ENCODE results near the gene SENP5. TPM values are rescaled to one million over a fixed set of nuclear protein-coding genes. Genes with fewer than 3 reads are reported as not detected.
A peak's percentile ranks its signal among the peaks of the same experiment; 100 is the strongest.

The SENP5 gene
- total and polyA plus RNA-seq, 5 experiments from 2014 or later, result 5.4 to 43.2 (median 8.2) TPM

DNA sequence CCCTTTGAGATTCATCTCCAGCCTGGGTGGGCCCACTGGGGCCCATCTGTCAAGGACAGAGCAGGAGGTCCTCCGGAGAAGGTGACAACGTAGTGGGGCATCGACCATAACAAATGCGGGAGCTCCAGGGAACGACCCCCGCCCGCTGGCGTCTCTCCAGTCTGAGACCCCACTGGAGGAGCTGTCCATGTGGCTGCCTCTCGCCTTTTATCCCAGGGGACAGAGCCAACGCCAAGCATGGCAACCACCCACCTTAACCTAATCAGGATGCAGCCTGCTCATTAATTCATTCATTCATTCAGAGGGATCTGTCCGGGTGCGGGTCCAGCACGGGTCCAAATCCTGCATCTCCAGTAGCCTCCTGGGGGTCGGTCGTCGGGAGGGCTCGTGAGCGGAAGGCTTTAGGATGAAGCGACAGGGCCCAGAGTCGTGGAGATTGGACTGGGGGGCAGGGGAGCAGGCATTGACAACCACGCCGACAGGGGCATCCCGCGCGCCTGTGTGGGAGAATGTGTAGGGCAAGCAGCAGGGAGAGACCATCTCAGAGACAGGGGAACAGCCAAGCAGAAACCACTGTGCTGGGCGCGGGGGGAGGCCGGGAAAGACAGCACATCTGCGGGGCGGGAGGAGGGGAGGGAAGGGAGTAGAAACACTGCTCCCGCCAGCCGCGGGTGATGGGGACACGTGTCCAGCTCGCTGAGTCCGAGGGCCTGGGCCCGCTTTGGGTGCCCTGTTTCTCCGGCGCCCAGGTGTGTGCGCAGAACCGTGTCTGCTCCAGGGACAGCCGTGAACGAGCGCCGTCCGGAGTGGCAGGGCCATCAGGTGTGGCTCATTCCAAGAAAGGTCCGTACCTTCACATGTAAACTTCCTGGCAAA lies 99.0 kb downstream of the SENP5 start:
- Mint-ChIP-seq H3K36me3 (no peaks in the 10 kb centered on the region), H3K9me3 (no peaks in the 10 kb centered on the region), H3K27me3 (peaks cover 0 to 19% (median 10%) of the 10 kb centered on the region in 5 donors), H3K27ac (peak overlapping the region in 1 of 10 donors; percentile 24), H3K4me1 (peaks cover 3 to 12% (median 6%) of the 10 kb centered on the region in 4 donors), H3K4me3 (peak overlapping the region in 6 of 10 donors; percentile 4 to 76 (median 52))
- POLR2A ChIA-PET, result no interaction called here
- ATAC-seq, result no peak
- no peak for DNase-seq

DNA sequence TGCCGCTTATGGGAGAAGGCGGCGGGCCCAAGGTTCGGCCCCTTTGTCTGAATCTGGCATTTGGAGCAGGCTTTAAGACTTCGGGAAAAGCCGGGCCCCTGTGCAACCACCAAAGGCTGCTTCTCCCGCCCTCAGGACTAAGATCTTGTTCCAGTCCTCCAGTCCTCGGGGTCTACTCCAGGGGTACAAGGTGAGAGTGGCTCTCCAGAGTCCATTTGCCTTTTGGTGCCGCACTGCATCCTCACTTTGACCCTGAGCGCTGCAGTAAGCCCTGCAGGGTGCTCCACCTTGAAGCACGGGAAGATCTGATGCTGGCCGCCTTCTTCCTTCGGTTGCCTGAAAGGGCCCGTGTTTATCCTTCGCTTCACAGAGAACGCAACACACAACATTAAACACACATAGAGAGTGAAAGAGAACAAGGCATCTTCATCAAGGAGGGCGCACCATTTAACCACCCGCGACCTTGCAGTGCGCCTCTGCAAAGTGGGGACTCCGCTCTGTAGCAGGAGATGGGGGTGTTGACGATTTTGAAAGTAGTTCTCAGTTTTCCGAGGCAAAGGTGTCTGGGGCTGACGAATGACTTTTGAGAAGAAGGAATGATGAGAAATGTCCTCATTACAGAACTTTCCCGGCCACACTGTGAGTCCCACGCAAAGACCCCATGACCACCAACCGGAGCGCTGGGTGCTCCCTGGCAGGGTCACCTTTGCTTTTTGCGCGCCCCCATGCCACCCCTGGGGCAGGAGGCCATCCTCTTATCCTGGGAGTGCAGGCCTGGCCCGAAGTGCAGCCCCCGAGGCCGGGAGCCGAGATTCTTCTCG lies 99.9 kb downstream of the SENP5 start:
- no peak for DNase-seq
- Mint-ChIP-seq H3K27ac (peak overlapping the region in 2 of 10 donors; percentile 11 to 30), H3K36me3 (no peaks in the 10 kb centered on the region), H3K9me3 (no peaks in the 10 kb centered on the region), H3K4me1 (peaks cover 3 to 12% (median 6%) of the 10 kb centered on the region in 4 donors), H3K27me3 (peaks cover 0 to 19% (median 10%) of the 10 kb centered on the region in 5 donors), H3K4me3 (peak overlapping the region; percentile 42 to 78 (median 72))
- ATAC-seq, result no peak
- POLR2A ChIA-PET, result interaction anchor here (1.5 to 3.7 kb wide), 2 partner anchors 8 to 26 kb away, joined by 6 to 14 read pairs; partner anchors contain the start of gene NCBP2

DNA sequence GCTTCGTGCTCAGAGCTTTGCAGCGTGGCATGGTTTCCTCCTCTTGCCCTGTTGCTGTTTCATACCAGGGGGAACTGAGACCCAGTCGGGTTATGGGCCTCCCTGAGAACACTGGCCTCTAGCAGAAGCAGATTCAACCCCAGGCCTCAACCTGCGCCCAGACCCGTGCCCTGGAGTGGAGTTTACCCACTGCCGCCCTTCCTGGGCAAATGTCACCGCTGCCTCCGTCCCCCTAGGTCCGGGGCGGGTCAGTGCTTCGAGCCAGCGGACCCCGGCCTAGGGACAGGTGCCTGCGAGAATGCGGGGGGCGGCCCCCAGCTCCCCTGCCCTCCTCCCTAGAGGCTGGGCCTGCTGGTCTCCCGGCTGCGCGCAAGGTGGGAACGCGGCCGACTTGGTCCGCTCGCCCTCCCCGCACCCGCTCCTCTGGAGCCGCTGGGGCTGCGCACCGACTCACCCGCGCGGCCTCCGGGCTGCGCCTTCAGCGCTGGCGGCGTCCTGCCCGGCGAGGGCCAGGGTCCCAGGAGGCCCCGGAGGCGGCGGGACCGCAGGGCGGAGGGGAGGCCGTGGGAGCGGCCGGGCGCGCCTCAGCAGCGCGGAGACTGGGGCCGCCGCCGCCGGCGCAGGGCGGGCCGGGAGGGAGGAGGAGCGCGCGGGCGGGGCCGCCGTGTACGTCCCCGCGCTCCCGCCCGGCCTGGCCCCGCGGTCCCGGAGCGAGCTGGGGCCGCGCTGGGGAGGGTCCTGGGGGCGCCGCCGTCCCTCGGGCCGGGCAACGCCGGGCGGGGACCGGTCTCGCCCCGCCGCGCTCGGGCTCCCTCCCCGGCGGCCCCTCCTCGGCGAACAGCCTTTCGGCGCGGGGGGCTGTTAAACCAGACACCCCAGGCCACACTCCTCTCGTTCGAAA lies 100.8 kb downstream of the SENP5 start, which contains the start of gene PIGZ:
PIGZ (minus strand) TSS at position 601 of the 901 bp plus-strand sequence. CDS start 16,802 bp downstream, outside the sequence.
- POLR2A ChIA-PET, result interaction anchor here (1.3 to 3.7 kb wide), 3 partner anchors 9 to 228 kb away, joined by 3 to 14 read pairs (median 6); partner anchors contain the start of gene NCBP2
- ATAC-seq (peak; percentile 68 to 69), DNase-seq (peak in 5 of 10 donors; percentile 11 to 27 (median 22))
- H3K27me3 Mint-ChIP-seq, result peaks cover 0 to 19% (median 10%) of the 10 kb centered on the region in 5 donors
- H3K36me3 Mint-ChIP-seq, result no peaks in the 10 kb centered on the region
- no peaks in the 10 kb centered on the region for H3K9me3 Mint-ChIP-seq
- peak within 1 kb of the TSS; percentile 71 to 94 (median 84) for H3K4me3 Mint-ChIP-seq
- H3K27ac Mint-ChIP-seq, result peak within 1 kb of the TSS in 1 of 10 donors; percentile 22
- peaks cover 3 to 12% (median 6%) of the 10 kb centered on the region in 4 donors for H3K4me1 Mint-ChIP-seq

DNA sequence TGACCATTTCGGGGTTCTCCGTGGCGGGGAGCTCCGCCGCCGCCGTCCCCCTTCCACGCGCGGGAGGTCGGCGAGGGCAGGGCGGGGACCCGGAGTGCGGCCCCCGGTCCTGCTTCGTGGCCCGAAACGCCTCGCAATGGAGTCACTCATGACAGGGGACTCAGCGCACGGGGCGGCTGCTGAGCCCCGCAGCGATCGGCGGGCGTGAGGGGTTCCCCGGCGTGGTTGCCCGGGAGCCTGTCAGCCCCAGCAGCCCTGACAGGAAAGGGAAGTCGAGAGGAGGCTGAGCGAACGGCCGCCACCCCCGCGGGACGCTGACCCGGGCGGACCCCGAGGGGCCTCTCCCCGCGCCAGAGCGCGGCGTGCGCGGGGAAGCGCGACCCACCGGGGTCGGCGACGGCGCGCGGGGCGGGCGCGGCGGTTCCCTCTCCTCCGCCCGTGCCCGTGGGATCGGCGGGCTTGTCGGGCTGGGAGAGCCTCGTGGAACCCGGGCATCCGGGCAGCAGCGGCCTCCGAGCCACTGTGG lies 101.5 kb downstream of the SENP5 start:
- peak overlapping the region in 1 of 10 donors; percentile 22 for H3K27ac Mint-ChIP-seq
- peak overlapping the region; percentile 71 to 94 (median 84) for H3K4me3 Mint-ChIP-seq
- ATAC-seq (peak; percentile 51 to 63), DNase-seq (peak in 7 of 10 donors; percentile 14 to 47 (median 38))
- POLR2A ChIA-PET, result interaction anchor here (1.3 to 3.7 kb wide), 3 partner anchors 10 to 228 kb away, joined by 3 to 14 read pairs (median 6); partner anchors contain the start of gene NCBP2
- H3K4me1 Mint-ChIP-seq, result peaks cover 3 to 12% (median 6%) of the 10 kb centered on the region in 4 donors
- H3K9me3 Mint-ChIP-seq, result no peaks in the 10 kb centered on the region
- no peaks in the 10 kb centered on the region for H3K36me3 Mint-ChIP-seq
- peaks cover 0 to 19% (median 10%) of the 10 kb centered on the region in 5 donors for H3K27me3 Mint-ChIP-seq

DNA sequence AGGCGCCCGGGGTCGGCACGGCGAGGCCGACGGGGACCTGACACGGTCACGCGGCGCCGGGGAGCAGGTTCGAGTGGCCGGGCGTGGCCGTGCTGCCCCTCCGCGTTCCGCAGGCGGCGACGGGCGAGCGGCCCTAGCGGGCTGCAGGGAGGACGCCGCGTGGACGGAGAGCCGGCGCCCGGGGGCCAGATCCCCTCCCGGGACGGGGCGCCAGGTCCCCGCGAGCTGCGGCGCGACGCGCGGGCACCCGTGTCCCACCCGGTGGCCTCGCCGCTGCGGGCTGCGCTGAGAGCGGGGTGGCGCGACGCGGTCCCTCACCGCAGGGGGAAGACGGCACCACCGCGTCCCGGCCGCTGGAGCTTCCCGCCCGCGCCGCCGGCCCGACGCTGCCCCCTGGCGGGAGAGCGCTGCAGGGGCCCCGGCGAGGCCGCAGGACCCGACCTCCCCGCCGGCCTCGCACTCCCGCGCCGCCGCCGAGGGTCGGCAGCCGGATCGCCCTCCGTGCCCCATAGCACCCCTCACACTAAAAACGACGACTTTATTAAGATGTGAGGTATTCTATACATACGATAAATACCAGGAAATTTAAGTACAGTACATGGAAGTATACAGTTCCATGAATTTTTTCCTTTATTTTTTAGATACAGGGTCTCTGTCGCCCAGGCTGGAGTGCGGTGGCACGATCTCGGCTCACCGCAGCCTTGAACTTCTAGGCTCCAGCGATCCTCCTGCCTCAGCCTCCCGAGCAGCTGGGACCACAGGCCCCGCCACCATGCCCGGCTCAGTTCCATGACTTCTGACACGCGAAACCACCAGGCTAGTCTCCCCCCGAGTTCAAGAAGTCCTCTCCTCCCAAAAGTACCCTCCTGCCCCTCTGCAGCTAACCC lies 102.2 kb downstream of the SENP5 start:
- ATAC-seq (peak; percentile 75 to 82), DNase-seq (peak; percentile 32 to 73 (median 66))
- Mint-ChIP-seq H3K9me3 (no peaks in the 10 kb centered on the region), H3K27ac (peak overlapping the region in 4 of 10 donors; percentile 7 to 76 (median 22)), H3K4me1 (peaks cover 3 to 12% (median 6%) of the 10 kb centered on the region in 4 donors), H3K4me3 (peak overlapping the region; percentile 49 to 87 (median 80)), H3K27me3 (peaks cover 0 to 19% (median 14%) of the 10 kb centered on the region in 5 donors), H3K36me3 (no peaks in the 10 kb centered on the region)
- POLR2A ChIA-PET, result interaction anchor here (1.2 to 3.7 kb wide), 3 partner anchors 28 to 358 kb away, joined by 3 to 14 read pairs (median 3); partner anchors contain the start of gene NCBP2

DNA sequence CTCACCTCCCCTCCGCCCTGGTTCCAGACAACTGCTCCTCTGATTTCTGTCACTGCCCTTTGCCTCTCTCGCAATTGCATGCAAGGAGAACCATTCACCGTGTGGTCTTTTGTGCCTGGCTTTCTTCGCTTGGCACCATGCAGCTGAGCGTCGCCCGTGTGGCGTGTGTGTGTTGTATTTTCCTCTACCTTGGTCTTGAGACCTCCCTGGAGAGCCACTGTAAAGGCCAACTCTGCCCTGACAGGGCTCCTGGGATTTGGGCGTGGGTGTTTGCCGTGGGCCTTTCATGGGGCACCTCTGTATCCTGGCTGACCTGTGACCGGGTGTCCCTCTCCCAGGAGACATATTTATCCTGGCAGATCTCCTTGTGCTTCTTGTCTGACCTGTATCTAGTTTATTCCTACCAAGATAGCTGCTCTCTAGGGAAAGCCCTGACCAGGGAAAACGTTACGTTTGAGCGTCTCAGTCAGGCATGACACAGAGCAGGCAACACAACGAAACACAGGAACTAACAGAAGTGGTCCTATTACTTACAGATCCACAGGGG lies 102.9 kb downstream of the SENP5 start:
- Mint-ChIP-seq H3K27ac (peak overlapping the region in 4 of 10 donors; percentile 7 to 76 (median 22)), H3K4me3 (peak overlapping the region; percentile 49 to 87 (median 80)), H3K36me3 (no peaks in the 10 kb centered on the region), H3K9me3 (no peaks in the 10 kb centered on the region), H3K4me1 (peaks cover 3 to 12% (median 6%) of the 10 kb centered on the region in 4 donors), H3K27me3 (peaks cover 2 to 23% (median 17%) of the 10 kb centered on the region in 5 donors)
- POLR2A ChIA-PET, result interaction anchor here (1.2 to 3.7 kb wide), 2 partner anchors 29 to 358 kb away, joined by 3 to 14 read pairs; partner anchors contain the start of gene NCBP2
- ATAC-seq (no peak), DNase-seq (no peak)

DNA sequence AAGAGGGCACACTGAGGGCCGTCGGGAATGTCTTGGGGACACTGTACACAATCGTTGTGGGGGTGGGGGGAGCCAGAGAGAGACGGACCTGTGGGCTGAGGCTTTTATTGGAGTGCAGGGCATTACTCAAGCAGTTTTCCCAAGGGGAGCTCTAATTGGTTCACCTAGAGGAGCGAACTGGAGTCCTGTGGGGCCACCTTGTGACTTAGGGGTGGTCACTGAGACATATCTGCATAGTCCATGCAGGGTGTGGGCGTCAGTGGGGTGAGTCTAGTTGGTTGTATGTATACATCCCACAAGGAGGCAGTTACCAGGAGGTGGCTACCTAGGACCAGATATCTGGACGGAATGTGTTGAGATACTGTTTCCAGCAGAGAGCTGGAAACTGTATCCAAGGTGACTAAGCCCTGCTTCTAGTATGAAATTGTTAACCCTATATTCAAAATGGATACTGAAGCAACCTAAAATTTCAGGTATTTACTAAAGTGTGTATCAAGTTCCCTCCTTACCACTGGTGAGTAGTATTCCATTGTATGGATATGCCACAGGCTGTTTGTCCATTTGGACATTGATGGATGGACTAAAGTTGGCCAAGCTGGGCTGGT lies 103.5 kb downstream of the SENP5 start:
- POLR2A ChIA-PET, result interaction anchor here (1.2 to 3.7 kb wide), 2 partner anchors 29 to 359 kb away, joined by 3 to 14 read pairs; partner anchors contain the start of gene NCBP2
- Mint-ChIP-seq H3K4me3 (peak overlapping the region in 6 of 10 donors; percentile 8 to 87 (median 64)), H3K27ac (no peak overlapping the region), H3K9me3 (no peaks in the 10 kb centered on the region), H3K27me3 (peaks cover 2 to 23% (median 16%) of the 10 kb centered on the region in 5 donors), H3K36me3 (no peaks in the 10 kb centered on the region), H3K4me1 (peaks cover 3 to 12% (median 6%) of the 10 kb centered on the region in 4 donors)
- ATAC-seq (no peak), DNase-seq (no peak)

DNA sequence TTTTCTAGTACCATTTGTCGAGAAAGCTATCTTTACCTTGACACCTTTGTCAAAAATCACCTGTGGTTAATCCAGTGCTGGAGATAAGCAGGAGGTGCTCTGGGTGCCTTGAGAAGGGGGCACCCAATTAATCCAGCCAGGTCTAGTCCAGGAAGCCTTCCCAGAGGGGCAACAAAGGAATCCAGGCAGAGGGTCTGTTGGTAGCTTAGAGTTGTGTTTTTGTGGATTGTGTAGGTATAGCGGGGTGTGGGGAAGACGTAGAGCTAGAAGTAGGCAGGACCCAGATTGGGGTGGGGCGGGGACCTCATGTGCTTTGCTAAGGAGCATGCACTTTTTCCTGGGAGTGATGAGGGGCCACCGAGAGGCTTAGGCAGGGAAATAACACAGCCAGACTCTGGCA lies 106.9 kb downstream of the SENP5 start:
- no peak for ATAC-seq
- no peak for DNase-seq
- H3K4me3 Mint-ChIP-seq, result no peak overlapping the region

DNA sequence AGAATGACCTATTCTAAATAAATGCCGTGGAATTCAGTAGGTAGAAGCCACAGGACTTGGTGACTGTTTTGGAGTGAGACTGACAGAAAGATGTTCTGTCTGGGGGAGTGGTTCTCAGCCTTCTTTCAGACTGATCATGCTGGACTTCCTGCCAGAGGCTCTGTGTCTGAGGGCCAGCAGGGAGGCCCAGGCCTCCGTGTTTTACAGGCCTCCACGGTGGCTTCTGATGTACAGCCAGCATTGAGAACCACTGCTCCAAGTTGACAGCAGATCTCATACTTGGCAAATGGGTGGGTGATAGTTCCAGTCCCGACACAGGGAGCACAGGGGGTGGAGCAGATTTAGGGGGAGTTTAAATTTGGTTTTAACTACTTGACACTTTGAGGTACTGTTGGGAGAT lies 107.6 kb downstream of the SENP5 start:
- Mint-ChIP-seq H3K27me3 (peaks cover 6 to 16% (median 11%) of the 10 kb centered on the region in 5 donors), H3K4me3 (no peak overlapping the region), H3K4me1 (peaks cover 0 to 6% (median 1%) of the 10 kb centered on the region in 4 donors), H3K36me3 (no peaks in the 10 kb centered on the region), H3K9me3 (no peaks in the 10 kb centered on the region), H3K27ac (no peak overlapping the region)
- ATAC-seq (no peak), DNase-seq (no peak)
- POLR2A ChIA-PET, result no interaction called here

More for the DNA sequence above, 106.9 kb downstream of the SENP5 start:
- Mint-ChIP-seq H3K27ac (peak overlapping the region in 1 of 10 donors; percentile 18), H3K36me3 (no peaks in the 10 kb centered on the region), H3K4me1 (peaks cover 0 to 6% (median 4%) of the 10 kb centered on the region in 4 donors), H3K9me3 (no peaks in the 10 kb centered on the region), H3K27me3 (peaks cover 6 to 16% (median 11%) of the 10 kb centered on the region in 5 donors)
- POLR2A ChIA-PET, result no interaction called here

DNA sequence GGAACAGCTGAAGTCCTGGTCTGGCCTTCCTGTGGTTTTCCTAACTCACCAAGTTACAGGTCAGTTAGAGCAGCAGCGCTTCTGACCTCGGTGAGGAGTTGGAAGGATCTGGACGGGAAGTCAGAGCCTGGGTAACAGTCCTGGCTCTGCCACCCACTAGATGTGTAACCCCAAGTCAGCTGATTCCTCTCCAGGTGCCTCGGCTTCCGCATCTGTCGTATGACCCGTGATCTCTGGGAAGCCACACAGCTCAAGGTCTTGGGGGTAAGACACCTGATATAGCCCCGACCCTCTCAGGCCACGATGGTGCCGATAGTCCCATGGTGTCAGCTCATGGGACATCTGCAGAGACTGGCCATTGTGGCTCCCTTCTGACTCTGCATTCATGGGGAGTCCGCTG lies 109.2 kb downstream of the SENP5 start:
- no peak overlapping the region for H3K4me3 Mint-ChIP-seq
- POLR2A ChIA-PET, result no interaction called here
- peaks cover 0 to 6% (median 2%) of the 10 kb centered on the region in 9 donors for H3K9me3 Mint-ChIP-seq
- ATAC-seq, result no peak
- no peak for DNase-seq
- no peak overlapping the region for H3K27ac Mint-ChIP-seq
- H3K27me3 Mint-ChIP-seq, result peaks cover 7 to 16% (median 11%) of the 10 kb centered on the region in 5 donors
- no peaks in the 10 kb centered on the region for H3K36me3 Mint-ChIP-seq
- H3K4me1 Mint-ChIP-seq, result peaks cover 0 to 6% (median 0%) of the 10 kb centered on the region in 4 donors

Measured in naive thymus-derived CD8-positive, alpha-beta T cell (primary cell).